GM21367 (cell line): ENCODE data around the gene PPP1CB.
"Not testable (repeated sequence)": the region's sequence is repeated elsewhere in the genome, so short reads cannot be mapped to it uniquely, and the experiment has no call there.

Source experiments
- ATAC-seq: cut with Tn5 transposase; IDR thresholded peaks from one replicate; pipeline ENCODE4 v1.9.1; 2021; ENCODE audit not compliant: unreplicated experiment

PPP1CB gene

GRCh38 chr2:28772351-28772750, 20.7 kb downstream of the PPP1CB start:
- no peak for ATAC-seq

GRCh38 chr2:28776471-28776870, 24.8 kb downstream of the PPP1CB start:
- ATAC-seq = no peak

- no peak for ATAC-seq
These were observed 26.8 kb downstream of the PPP1CB start for GRCh38 chr2:28778392-28778791.

GRCh38 chr2:28779001-28779400, 27.4 kb downstream of the PPP1CB start:
- ATAC-seq = no peak

GRCh38 chr2:28780496-28780895, 28.9 kb downstream of the PPP1CB start:
- no peak for ATAC-seq

- no peak for ATAC-seq
These were observed 30.8 kb downstream of the PPP1CB start for GRCh38 chr2:28782423-28782822.

GRCh38 chr2:28784570-28784969, 32.9 kb downstream of the PPP1CB start:
- not testable (repeated sequence) for ATAC-seq

- ATAC-seq = no peak
These were observed 45.0 kb downstream of the PPP1CB start for GRCh38 chr2:28796620-28797019.

- no peak for ATAC-seq
These were observed 50.1 kb downstream of the PPP1CB start for GRCh38 chr2:28801726-28802125.

- no peak for ATAC-seq
These were observed 51.4 kb downstream of the PPP1CB start for GRCh38 chr2:28802975-28803429.

- ATAC-seq = no peak
These were observed 58.3 kb downstream of the PPP1CB start for GRCh38 chr2:28809927-28810326.

GRCh38 chr2:28810384-28811285, 59.0 kb downstream of the PPP1CB start, which contains the start of gene SPDYA:
Gene SPDYA (plus strand): TSS chr2:28810834. CDS start chr2:28816015, 5,181 bp downstream.
- peak; percentile 70 for ATAC-seq

- ATAC-seq = no peak
These were observed 66.4 kb downstream of the PPP1CB start for GRCh38 chr2:28818053-28818452.

GRCh38 chr2:28821295-28821958, 69.8 kb downstream of the PPP1CB start:
- ATAC-seq = no peak

- no peak for ATAC-seq
These were observed 70.4 kb downstream of the PPP1CB start for GRCh38 chr2:28822036-28822435.

- no peak for ATAC-seq
These were observed 72.6 kb downstream of the PPP1CB start for GRCh38 chr2:28824207-28824606.

- ATAC-seq = no peak
These were observed 73.2 kb downstream of the PPP1CB start for GRCh38 chr2:28824870-28825269.

GRCh38 chr2:28828382-28828781, 76.8 kb downstream of the PPP1CB start:
- no peak for ATAC-seq

- no peak for ATAC-seq
These were observed 82.3 kb downstream of the PPP1CB start for GRCh38 chr2:28833740-28834470.

- ATAC-seq = no peak
These were observed 84.2 kb downstream of the PPP1CB start for GRCh38 chr2:28835781-28836180.

- ATAC-seq = no peak
These were observed 87.3 kb downstream of the PPP1CB start for GRCh38 chr2:28838971-28839370.
